Stimulated activated CD4-positive, alpha-beta T cell treated with anti-CD3 and anti-CD28 coated beads, Interleukin-12 subunit alpha, Interleukin-12 subunit beta, amount 100 ng/mL, for 4 hours (primary cell): ENCODE data around the gene TAF1B.
A peak's percentile ranks its signal among the peaks of the same experiment; 100 is the strongest.

ENCODE experiments used
- DNase-seq: peaks from one replicate; pipeline ENCODE4 v3.0.0-alpha.2; 2020

The TAF1B gene

DNA sequence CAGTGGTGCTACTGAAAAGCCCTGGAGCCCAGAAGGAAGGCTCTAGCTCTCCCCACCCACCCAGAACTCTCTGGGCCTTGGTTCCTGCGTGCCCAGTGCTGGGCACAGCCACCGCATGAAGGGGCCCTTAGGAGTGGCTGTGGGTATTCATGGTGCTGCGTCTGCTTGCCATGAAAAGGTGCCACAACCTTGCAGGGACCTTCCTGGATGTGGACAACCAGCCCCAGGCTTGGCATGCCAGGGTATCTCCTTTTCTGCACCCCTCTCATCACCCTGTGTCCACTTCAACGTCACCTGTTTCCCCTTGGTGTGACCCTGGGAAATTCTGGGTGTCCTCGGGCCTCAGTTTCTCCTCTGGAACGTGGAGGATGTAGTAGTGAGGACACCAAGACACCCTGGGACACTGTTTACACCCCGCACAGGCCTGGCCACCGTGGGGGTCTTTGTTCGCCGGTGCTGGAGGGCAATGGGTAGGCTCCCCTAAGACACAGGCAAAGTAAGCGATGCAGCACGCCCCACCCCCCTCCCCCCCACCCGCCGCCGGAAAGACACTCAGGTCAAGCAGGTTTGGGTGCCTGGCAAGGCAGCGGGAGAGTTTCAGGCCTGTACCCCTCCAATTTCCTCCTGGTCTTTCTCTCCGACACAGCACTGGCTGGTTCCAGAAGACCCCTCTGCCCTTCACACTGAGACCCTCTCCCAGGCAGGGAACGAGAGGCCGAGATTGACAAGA is 34.8 kb upstream of the TAF1B start:
- DNase-seq: no peak

DNA sequence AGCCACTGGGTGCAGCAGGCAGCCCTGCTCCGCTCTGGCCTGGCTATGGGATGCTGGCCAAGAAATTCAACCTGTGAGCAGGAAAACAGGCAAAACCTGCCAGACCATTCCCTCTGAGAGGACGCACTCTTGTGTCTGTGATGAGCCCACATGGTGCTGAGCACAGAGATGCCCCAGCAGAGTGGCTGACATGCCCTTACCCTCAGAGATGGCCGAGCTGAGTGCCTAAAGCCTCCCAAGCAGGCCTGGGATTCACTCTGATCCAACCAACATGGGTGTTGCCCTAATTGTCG is 34.3 kb upstream of the TAF1B start:
- DNase-seq: no peak

DNA sequence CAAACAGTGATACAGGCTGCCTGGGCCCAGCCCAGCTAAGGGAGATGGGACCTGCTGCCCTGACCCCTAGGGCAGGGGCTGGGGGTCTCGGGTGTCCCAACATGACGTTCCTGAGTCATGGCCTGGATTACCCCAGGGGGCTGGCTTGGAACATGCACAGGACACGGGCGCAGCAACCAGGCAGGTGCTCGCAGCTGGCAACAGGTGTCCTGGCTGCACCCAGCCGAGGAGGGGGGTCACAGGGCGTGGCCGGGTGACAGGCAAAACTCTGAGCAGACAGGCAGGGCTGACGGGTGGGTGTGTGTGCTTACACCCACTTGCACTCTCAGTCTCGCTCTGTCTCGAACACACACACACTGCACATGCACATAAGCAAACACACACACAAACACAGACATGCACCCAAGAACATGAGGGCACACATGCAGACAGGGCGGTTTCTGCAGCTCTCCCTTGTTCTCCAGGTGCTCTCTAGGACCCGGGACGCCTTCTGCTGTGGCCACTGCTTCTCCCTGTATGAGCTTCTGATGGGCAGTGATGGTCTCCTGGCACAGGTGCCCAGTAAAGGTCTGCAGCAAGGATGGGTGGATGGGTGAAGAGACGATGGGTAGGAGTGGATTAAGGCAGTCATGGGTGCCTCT is 33.7 kb upstream of the TAF1B start:
- no peak for DNase-seq

DNA sequence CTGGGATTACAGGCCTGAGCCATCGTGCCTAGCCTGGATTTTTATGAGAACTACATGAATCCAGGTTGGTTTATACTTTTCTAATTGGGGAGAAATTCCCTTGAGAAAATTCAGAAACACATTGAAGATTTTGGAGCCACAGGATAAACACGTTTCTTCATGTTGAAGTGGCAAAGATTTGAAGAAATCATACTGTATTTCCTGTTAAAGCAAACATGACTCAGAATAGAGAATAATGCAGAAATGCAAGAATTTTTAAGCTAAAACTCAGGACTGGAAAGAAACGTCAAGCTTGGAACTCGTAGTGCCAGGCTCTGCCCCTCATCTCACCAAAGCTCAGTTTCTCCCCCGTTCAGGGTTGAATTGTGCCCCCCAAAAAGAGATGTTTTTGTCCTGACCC is 32.1 kb upstream of the TAF1B start:
- no peak for DNase-seq

DNA sequence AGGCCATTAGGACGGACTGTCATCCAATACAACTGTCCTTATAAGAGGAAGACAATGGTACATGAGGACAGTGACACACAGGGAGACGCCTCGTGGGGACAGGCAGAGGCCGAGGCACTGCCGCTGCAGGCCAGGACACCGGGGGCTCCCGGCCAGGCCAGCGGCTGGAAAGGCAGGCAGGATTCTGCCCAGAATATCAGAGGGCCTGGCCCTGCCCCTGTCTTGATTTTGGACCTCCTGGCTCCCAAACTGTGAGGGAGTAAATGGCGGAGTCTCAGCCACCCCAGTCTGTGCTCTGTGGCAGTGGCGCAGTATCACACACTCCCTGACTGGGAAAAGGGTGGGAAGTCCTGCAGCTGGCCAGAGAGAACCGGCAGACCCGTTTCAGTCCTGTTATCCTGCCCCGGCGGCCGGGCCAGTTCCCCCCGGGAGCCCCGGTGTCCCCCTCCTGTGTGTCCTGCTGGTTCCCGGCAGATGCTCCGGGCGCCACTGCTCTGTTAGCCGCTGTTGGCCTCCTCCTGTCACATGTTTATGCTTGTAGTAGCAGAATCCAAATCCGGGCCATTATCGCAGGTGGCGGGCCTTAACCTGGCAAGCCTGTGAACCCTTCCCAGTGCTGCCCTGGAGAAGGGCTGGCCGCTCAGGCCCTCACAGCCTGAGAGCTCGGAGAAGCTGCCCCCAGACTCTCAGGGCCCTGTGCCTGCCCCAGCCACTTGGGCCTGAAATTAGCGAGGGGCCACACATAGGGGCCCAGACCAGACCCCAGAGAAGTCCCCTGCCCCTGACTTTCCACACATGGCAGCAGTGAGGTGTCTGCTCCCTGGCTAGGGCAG is 31.4 kb upstream of the TAF1B start:
- no peak for DNase-seq

DNA sequence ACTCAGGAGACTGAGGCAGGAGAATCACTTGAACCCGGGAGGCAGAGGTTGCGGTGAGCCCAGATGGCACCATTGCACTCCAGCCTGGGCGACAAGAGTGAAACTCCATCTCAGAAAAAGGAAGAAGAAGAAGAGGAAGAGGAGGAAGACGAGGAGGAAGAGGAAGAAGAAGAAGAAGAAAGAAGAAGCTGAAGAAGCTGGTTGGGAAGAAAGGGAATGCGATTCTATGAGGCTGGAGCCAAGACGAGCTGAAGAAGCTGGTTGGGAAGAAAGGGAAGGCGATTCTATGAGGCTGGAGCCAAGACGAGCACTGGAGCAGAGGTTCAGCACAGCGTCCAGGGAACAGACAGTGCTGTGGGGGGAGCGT is 30.3 kb upstream of the TAF1B start:
- DNase-seq: no peak

DNA sequence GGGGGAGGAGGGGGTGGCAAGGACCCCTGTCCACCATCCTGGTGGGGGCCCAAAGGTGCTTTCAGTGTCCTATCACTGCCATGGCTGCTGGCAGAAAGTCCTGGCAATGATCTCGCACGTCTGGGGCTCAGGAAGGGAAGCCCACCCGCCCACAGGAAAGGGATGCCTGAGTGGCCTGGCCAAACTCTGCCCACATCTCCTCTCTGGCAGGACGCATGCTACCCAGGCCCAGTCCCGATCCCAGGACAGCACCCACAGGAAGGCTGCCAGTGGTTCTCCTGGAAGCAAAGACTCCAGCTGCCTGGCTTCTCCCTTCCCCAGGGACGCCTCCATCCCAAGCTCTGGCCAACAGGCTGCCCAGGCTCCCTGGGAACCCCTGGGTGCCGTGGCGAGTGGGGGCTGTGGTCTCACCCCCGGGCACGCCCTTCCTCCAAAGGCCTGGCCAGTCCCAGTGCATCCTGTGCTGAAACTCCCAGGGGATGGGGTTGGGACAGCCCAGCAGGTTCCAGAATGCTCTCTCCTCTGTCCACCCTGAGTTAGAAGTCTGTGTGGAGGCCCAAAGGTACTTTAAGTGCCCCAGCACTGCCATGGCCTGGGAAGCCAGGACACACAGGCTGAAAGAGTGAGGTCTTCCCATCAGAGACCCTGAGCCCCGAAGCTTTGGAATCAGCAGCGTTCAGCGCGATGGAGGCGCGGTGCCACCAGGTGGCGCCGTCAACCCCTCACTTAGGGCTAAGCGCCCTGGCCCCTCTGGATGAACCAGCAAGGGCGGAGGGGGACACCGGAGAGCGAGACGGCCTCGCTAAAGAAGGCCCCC is 29.8 kb upstream of the TAF1B start:
- DNase-seq: peak; percentile 70

DNA sequence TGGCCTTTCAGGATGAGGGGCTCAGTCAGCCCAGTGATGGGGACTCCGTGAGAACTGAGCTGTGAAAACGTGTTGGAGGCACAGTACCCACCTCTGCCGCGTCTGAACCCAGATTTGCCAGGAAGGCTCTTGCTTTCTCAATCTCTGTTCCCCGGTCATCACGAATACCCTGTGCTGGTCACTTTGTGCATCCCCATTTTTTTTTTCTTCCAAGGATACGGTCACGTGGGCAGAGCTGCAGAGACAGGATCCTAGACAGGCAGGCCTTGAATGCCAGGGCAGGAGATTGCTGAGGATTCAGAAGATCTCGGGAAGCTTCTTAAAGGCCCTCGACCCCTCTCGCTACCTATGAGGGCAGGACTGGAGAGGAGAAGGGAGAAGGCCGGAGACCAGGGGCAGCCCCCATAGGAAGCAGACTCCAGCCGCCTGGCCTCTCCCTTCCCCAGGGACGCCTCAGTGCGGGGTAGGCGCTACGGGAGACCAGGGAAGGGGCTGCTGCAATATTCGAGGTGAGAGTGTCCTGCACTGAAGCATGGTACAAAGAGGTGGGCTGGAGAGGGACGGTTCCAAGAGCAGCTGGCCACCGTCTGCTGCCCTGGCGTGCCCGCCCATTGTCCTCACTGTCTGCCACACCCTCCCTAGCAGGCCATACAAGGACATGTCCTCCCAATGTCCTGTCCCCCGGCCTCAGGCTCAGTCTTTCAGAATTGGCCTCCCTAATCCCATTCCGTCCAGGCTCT is 29.0 kb upstream of the TAF1B start:
- DNase-seq: no peak

DNA sequence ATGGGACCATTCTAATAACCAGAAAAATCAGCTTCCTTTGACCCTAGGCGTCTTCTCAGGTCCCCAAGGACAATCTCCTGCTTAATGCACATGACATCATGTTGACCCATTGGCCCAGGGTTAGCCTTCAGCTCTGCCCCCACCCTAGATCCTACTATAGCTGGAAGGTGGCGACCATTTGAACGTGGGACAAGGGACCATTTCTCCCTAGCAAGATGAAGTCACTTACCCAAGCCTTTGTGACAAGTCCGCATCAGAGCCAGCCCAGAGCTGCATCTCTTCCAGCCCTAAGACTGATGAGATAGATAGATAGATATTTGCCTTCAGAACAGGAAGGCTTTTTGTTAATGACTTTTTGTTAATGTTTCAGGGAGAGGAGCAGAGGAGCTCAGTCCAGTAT is 28.2 kb upstream of the TAF1B start:
- no peak for DNase-seq

DNA sequence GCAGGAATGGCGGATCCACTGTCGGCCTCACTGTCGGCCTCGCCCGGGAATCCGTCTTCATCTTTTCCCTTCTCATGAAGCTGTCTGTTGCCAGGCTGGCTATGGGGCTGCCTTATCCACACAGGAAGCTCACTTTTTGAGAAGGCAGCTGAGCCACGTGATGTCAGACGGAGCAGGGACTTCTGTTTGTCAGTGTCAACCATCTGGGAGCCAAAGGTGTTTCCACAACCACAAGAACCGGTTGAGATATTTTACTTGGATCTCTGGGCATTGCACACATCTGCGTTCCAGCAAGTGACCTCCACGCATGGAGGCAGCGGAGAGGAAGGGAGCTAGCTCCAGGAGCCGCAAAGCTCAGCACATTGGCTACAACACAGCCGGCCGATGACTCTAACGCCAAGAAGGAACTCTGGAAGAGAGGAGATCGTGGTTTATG is 27.4 kb upstream of the TAF1B start:
- no peak for DNase-seq

DNA sequence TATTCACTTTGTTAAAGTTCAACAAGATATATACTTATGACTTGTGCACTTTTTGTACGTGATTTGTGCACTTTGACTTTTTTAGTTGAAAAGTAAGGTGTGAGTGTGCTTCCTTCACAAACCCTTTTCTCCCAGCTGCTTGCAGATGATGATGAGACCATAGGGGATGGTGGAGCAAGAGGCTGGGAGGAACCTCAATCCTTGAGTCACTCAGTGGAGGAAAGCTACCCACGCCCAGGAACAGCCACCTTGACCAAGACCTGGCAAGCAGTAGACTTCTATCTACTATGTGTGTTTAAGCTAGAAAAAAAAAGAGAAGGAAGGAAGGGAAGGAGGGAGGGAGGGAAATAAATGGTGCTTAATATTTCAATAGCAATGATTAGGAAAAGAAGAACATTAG is 25.2 kb upstream of the TAF1B start:
- DNase-seq: no peak

DNA sequence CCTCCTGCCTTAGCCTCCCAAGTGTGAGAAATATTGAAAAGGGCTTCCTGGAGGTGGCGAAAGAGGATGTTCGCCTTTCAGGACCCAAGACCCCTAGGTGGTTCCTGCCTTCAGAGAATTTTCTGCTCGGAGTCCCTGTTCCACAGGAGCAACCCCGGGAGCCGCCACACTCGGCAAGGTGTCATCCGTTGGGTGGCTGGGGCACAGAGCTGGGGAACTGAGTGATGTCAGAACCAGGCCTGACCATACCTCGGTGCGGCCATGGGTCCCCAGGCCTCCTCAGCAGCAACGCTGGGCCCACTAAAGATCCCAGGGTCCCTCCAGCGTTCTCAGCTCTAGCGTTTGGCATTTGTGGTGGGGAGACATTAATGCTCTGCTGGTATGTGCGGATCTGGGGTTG is 23.7 kb upstream of the TAF1B start:
- no peak for DNase-seq

DNA sequence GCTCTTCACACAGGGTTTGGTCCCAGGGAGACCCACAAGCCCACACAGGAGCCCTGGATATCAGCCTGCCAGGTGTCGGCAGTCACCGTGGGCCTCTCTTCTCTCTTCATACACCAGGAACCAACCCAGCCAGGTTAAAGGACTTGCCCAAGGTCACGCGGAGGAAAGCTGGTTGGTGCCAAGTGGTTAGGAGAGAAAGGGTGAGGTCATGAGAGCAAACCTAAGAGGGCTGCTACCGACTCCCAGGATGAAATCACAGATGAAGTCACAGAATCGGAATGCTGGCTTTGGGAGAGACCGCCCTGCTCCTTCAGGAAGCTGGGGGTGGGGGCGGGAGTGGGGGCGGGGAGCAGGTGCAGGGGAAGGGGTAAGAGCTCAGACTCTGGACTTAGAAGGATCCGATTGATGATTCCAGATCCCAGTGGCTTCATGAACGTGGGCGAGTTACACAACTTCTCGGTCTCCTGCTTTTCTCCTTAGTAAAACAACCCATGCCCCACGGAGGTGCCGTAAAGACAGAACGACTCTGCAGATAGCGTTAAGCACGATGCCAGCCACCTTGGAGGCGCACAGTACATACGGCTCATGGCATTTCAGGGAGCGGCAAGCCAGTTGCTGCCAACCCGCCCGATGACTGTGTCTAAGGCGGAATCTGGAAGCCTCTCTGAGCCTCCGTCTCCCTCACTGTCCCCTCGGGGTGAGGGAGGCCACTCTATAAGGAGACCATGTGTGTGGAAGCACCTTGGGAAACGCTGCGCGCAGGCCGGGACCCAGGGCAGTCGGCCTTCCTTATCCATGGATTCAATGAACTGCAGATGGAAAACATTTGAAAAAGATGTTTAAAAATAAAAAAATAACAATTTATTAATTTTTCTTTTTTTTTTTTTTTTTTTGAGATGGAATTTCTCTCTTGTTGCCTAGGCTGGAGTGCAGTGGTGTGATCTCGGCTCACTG is 23.0 kb upstream of the TAF1B start:
- no peak for DNase-seq

DNA sequence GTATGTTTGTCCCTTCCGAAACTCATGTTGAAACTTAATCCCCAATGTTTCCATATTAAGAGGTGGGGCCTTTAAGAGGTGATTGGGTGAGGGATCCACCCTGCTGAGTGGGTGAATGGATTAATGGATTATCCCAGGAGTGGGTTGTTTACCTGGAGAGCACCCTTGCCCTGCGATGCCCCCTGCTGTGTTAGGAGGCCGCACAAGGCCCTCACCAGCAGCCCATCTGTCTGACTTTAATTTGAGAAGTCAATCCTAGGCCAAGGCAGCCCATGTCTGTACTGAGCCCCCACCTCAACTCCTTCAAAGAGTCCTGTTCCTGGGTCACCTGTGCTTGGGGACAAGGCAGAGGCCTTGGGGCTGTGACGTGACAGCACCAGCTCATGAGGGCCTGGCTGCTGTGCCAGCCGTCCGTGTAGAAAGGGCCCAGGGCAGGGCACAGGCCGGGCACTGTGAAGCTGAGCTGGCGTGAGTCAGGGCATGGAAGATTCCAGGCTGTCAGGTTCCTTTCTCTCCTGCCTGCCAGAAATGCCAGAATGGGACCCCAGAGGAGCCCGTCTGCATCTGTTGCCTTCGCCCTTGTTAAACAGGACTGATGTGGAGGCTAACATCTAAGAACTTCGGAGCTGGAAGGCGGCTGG is 21.3 kb upstream of the TAF1B start:
- no peak for DNase-seq

DNA sequence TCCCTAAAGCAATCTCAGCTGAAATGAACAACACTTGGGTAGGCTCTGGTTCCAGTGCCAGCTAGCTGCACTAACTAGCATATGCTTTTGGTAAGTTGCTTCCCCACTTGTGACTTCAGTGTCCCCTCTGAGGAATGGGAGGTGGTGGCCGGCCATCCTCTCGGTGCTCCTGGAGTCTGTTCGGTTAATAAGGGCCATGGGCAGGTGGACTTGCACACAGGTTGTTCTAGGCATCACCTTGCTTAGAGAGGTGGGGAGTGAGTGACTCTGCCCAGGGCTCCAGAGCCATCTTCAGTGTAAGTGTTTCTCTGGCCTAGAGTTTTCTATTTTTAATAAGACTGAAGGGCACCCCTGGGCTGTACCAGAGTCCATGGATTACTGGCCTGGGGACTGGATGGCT is 18.8 kb upstream of the TAF1B start:
- DNase-seq: no peak

DNA sequence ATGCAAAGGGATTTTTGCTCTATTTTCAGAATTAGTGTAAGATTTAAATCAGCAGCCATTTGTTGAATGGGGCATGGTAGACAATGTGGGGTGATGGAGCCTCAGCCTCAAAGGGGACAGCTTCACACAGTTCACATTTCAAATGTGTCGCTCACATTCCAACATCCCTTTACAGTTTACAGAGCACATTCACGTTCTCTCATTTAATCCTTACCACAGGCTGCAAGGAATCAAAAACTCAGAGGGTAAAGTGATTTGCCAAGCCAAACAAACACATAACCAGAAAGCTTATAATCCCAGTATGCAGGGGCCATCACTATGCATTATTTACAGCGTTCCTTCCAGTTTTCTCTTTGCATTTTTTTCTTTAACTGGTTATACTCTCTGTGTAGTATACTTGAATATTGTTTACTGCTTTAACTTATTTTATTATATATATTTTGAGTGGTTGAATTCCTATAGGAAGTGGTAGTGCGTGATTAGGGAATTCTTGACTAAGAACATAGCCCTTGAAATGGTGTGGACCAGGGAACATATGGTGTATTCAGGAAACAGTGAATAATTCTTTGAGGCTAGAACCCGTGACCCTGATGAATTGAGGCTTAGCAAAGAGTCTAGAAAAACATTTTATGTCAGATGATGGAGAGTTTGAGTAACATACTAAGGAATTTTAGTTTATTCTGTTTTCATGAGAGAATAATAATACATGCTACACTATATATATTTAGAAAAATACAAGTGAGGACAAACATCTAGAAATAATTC is 18.1 kb upstream of the TAF1B start:
- DNase-seq: no peak

DNA sequence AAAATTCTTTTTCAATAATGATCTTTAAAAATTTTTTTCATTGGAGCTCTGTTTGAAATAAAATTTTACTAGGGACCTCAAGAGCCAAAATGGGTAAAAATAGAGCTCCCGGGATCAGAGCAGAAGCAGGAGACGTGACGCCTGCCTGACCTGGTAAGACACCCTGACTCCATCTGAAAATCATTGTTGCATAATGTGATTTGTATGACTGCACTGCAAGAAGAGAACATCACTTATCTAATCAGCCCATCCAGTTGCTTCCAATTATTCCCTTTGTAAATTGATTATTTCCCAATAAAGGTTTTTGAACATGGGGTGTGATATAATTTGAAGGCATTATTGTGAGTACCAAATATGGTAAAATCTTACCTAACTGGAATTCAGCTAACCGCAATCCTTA is 17.1 kb upstream of the TAF1B start:
- no peak for DNase-seq

DNA sequence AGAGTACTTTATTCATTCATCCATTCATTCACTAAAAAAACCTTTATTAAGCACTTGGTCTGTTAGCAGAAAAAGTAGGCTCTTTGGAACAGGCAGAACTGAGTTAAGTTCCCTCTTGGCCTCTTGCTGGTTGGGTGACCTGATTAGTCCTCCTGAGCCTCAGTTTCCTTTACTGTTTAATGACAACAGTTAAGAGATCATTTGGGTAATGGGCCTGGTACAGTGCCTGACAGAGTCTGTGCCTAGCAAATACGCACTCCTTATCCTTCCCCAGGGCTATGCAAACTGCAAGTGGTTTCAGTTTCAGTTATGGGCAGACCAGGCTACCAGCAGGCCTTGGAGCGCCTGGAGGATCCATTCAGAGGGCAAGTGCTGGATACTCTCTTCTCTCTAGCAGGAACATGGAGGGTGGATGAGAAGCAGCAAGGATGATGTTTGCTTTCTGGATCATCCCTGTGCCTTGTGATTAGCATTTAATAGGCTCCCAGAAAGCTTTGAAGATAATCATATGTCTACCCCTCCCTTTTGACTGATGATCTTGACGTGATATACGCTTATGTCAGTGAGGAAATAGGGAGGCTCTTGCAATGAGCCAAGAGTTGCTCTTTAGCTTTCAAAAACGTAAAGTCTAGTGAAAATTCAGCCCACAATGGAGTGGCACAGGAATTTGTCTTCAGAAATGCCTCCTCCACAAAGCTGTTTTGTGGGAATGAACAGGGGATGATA is 12.4 kb upstream of the TAF1B start:
- no peak for DNase-seq

DNA sequence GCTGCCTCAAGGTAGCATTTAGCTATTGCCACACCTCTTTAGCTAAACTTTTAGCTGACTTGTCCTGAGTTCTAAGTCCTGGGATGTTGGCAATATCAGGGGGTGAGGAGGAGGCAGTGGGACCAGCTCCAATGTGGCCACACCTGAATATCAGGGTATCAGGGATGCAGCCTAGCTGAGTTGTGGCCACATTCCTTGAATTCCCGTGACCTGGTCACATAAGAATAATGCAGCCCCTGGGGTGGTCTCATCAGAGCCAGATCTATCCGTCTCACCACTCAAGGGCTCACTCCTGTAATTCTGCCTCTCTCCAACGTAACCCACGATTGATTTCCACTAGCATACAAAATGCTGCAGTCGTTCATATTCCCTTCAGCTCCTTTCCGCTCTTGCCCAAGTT is 11.6 kb upstream of the TAF1B start:
- DNase-seq: no peak

DNA sequence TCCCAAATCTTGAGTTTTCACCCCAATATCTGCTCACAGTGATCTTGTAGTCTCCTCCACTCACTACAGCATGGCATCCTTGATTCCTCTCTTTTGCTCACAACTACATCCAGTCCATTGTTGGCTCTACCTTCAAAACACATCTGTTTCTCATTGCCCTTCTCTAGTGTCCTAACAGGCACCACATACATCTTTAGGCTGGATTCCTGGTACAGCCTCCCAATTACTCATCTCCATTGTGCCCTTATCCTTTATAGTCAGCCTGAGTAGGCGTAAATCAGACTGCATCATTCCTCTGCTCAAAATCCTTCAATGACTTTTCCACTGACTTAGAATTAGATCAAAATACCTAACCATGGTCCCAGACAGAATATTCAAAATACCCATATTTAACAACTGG is 10.7 kb upstream of the TAF1B start:
- no peak for DNase-seq
